HTERT RPE-1 (cell line): Measurements from ENCODE around the gene SGCD.

Experiments
- in situ Hi-C: fragments of 300-500 bp; cut with MboI; formaldehyde crosslinking; loops from 4 replicates; pipeline ENCODE4 v1.14.3; 2020; ENCODE audit warnings: low sequenced_read_pairs

Gene SGCD

DNA sequence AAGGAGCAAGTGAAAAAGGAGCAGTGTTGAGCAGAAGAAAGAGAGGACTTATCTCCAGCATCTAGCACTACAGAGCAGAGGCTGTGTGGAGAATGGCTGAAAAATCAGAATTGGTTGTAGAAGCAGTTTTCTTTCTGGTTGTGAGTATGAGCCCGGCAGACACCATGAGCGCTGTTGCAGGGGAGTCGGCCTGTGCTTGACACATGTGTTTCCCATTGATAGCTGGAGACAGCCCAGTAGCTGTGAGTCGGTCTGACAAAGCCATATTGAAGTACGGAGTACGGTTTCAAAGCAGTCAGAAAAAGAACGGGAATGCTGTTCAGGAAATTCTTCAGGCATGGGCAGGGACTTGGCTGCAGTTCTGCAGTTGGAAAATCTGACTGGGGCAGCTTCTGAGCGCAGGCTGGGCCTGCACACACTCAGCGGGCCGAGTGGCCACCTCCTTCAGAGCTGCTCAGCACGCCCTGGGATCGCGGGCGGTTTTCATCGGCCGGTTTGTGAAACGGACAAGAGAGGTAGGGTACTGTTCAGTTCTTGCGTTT, at the start of gene SGCD:
SGCD (plus strand) TSS at position 447 of the 542 bp plus-strand sequence.
- in situ Hi-C loops, result no loop called here

DNA sequence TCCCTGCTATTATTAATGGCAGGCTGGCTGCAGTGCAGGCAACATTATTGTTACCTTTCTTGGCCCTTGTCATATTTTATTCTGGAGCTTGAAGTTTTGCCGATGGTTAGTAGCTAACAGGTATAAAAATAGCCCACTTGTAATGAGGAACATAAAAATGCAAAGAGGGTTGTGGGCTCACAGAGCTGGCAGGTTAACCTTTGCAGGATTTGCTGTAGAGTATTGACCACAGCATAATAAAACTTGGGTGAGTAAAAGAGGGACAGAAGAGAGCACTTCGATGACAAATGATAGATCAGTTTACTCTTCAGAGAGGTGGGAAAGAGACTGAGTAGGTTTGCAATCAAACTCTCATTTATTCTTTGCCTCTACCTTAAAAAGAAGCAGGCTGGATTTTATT, 49.7 kb upstream of the SGCD start:
- in situ Hi-C loops, result no loop called here

DNA sequence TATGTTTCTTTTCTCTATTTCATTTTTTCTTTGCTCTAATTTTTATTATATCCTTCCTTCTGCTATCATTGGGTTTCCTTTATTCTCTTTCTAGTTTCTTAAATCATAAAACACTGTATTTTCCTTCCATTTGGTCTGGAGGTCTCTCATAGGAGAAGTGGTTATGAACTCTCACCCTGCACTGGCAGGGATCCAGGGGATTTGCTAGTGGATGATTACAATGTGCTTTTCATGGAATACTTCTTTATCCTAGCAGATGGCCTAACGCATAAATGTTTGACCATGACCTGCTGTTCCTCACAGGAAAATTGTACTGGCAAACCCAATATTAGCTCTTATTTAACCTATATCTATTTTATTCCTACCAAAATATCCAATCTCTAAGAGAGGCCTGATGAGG, 31.5 kb upstream of the SGCD start:
- in situ Hi-C loops, result no loop called here

DNA sequence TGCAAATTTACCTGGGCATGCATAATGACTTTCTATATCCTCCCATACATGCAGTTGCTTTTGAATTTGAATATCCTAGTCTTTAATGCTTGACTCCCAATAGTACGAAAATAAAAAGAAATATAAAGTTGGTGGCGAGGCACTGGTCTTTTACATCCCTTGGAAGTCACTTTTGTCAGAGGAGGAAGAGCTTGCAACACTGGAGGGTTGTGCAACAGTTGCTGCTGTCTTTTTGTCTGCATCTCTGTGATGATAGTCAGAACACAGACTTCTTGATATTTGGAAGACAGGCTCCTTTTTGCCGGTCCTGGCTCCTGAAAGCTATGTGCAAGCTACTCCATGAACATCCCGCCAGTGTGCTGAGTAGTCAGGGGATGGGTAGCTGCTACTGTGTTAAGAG, 16.8 kb upstream of the SGCD start:
- in situ Hi-C loops, result no loop called here

DNA sequence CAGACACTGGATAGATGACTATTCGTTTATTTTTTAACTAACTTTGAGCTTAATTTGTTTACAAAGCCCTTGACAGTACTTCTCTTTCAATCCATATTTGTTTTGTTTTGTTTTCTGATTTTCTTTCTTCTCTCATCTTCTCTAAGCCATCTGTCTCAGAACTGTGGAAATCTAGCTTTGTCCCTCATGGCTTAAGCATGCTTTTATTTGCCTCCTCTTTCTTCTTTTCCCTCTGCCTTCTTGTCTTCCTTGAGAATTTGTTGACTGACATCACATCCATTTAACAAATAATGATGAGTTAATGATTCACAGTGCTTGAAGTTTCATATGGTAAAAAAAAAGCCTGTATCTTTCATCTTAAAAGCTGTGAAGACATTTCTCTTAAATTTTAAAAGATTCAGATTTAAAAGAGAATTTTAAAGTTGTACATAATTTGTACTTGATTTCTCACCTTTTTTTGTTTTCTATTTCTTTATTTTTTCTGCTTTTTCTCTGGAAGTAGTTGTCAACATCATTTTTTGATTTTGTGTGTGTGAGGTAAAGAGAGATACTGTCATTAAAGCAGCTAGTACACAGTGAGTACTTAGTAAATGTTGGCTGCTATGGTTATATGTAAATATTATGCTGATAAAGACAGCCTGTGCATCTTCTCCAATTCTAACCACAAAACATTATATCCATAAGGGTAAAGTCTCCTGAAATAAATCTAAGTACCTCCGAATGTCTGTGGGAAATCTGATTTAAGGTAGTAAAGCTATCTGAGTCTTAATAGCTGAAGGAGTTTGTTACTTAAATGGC, 13.9 kb upstream of the SGCD start:
- in situ Hi-C loops, result no loop called here

DNA sequence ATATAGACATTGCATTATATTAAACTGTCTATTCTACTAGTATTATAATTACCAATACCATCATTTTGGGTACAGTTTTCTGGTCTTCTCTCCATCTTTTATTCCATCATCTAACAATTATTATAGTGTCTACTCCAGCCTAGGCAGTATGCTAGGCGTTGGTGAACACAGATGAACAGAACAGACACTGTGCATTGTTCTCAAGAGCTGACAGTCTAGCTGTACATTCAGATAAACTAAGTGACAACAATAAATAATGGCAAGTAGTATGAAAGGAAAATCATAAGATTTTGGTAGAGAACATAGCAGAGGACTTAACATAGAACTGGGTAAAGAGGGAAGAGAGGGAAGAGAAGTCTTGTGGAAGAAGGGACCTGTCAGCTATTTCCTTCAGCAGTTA, 12.5 kb upstream of the SGCD start:
- in situ Hi-C loops, result no loop called here

DNA sequence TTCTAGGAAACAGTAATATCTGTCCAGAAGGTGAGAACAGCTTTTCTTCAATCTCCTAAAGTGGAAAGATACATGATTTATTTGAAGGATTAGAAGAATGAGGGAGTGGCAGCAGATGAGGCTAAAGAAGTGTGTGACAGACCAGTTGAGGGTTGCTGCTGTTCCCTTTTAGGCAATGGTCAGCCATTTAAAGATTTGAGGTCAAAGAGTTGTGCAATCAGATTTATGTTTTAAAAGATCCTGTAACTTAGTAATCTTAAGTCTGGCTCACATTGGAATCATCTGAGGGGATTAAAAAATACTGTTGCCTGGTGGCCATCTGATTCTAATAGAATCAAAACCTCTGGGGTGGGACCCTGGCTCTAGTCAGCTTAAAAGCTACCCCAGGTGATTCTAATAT, 4.3 kb upstream of the SGCD start:
- in situ Hi-C loops, result no loop called here

DNA sequence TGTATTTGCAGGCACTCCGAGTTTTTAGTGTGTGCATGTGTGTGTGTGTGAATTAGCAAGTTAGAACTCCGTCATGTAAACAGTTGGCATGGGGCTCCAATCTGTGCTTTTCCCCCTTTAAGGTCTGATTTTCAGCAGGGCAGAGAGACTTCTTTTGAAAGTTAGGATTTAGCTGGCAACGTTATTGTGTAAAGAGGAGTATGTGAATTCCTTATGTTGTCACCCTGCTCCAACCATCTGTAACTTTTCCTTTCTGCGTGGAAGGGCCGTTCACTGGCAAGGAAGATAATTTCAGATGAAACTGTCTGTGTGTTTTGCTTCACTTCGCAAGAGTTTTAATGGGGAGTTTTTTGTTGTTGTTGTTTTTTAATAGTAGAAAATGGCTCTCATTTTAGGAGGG, 332 bp downstream of the SGCD start:
- in situ Hi-C loops, result no loop called here

DNA sequence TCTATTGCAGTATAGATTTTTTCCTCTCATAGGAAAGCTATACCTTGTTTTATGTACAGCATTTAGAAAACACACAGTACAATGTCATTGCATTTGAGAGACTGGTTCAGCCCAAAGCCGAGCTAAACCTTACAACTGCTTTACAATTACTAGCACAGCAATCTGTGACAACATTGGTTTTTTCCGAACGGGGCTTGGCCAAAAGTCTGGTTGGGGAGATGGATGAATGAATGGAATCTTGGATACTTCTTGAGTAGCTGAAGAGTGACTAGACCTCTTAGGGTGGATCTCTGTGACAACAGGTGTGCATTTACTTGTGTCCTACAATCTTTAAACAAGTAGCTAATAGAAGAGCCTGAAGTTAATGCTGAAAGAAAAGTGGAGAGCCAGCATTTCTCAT, 1.2 kb downstream of the SGCD start:
- in situ Hi-C loops, result no loop called here

DNA sequence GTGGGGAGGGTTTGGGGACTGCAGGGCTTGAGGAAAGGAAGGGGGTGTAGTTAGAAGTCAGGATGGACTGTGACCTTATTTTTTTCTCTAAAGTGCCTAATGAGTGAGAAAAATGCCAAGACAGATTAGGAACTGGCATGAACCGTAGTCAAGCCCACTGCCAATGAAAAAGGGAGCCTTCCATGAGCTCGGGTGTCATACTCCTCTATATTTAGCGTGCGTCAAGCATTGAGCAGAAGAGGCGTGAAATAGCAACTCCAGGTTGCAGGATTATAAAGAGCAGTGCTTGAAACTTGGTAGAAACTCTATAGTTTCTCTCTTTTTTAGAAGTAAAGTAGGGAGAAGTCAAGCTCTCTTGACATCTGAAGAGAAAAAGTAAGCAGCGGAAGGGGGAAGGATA, 1.8 kb downstream of the SGCD start:
- in situ Hi-C loops, result no loop called here

DNA sequence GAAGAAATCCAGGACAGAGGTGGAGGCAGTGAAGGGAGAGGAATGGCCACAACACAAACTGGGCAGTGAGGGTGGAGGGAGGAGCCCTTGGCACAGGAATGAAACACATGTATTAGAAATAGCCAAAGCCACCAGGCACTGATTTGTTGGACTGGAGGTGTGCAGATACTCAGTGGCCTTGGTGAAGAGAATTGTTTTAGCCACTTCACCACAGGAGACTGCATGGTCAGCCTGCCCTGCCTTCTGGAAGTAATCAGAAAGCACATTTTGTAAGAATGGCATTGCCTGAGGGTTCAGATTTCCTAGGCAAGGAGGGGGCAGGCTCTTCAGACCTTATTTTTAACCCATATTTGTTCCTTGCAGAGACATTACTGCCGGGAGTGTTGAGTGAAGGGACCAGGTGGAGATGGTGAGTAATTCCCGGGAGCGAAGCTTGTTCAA, 2.2 kb downstream of the SGCD start:
- in situ Hi-C loops, result no loop called here

DNA sequence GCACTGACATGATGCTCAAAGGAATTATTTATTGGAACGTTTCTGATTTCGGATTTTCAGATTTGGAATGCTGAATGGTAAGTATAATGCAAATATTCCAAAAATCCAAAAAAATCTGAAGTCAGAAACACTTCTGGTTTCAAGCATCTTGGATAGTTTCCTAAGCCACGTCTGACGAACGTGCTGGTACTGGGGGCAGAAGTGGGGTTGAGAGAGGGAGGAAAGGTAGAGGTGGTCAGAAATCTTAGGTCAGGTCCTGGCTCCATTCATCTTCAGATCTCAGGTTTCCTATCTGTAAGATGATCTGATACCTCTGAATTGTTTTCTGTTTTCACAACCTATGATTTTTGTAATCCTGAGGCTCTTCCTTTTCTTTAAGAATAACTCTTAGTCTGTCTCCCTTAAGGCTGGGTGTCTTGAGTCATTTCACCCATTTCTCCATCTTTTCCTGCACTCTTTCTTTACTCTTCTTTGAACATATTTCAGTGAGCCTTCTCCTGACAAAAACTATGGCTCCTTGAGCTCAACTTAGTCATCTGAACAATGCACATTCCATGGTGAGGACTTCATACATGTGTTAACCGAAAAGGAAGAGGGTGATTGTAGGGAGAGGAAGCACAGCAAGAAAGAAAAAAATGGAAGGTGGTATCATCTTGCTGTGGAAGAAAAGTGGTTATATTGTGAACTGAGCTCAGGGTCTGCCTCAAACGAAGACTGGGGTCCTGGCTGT, 3.3 kb downstream of the SGCD start:
- in situ Hi-C loops, result no loop called here

DNA sequence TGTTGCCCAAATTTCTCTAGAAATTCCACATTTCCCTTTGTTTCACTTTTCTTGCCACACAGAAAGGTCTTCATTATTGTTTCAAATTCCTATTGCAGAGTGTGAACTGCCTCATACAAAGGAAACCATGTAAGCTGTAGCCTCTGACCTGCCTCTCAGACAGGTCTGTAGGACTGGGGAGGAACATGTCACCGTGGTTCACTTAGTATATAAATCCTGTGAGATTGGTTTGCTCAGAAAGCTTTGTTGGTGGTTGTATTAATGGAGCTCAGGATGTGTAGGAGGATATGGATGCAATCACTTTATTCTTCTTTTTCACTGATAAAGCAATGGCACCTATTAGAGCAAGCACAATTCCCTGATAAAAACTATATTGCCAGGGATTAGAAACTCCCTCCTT, 4.2 kb downstream of the SGCD start:
- in situ Hi-C loops, result no loop called here

DNA sequence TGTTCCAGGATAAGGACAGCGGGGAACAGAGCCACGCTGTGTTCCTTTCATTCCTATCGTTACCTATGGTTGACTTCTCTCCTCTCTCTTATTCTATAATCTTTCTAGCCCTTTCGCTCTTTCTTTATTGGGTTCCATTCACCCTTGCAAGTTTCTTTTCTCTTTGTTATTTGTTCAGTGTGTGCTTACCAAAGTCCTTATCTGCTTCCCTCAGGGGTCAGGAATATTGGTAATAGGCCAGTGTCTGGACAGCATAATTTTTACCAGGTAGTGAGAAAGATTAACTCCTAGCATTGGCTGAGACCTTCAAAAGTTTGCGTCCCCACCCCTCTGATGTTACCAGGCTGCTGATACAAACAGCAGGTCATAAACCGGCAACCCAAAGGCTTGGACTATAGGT, 4.9 kb downstream of the SGCD start:
- in situ Hi-C loops, result no loop called here

DNA sequence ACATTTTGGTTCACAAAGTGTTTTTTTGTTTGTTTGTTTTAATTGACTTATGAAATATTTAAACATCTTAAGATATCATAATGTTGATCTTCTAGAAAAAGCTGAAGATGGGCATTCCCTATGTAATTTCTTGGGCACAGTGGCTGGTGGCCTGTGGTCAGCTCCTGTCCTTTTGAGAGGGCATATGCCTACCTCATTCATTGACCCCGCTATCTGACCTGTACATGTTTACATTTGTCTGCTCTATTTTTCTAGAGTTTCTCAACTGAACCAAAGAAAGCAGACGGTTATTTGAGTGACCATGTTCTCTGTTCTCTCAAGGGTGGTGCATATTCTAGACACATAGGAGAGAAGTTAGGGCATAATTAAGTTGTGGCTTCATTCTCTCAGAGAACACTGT, 5.3 kb downstream of the SGCD start:
- in situ Hi-C loops, result no loop called here

DNA sequence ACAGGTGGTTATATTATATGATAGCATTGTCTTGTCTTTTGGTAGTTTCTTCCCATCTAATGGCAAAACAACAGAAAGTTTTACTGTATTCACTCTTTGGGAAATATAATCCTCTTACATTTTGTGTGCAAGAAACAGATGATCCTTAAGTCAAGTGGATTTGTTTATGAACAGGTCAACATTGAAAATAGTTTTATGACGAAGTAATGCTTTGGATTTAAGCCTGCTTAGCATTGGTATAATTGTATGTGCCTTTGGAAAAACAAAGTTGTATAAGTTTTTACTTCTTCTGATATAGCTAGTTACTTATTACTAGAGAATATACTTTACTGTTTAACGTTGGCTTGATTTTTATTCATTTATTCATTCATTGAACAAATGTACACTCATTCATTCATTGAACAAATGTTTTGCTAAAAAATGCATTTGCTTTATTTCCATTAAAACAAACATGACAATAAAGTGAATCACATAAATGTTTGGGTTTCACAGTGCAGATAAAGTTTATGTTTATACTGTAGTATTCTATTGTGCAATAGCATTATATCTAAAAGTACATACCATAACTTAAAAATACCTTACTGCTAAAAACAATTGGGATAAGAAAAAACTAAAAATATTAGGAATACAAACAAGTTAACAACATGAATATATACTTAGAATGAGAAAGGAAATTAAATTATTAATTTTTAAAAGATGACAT, 12.3 kb downstream of the SGCD start:
- in situ Hi-C loops, result no loop called here

DNA sequence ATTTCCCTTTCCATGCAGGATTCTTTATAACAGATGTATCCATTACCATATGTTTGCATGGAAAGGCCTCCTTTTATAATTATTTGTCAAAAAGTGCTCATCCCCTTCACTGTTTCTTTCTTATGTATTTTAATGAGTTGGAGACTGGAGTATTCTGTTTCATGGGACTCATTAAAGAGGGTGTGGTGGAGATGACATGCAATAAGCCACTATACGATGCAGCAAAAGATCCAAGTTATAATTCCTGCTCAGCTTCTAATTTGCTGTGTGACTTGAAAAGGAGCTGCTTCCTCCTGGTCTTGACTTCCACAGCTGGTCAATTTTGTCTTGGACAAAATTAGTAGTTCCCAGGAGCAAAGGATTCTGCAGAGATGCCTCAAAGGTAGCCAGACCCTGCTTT, 13.9 kb downstream of the SGCD start:
- in situ Hi-C loops, result no loop called here

DNA sequence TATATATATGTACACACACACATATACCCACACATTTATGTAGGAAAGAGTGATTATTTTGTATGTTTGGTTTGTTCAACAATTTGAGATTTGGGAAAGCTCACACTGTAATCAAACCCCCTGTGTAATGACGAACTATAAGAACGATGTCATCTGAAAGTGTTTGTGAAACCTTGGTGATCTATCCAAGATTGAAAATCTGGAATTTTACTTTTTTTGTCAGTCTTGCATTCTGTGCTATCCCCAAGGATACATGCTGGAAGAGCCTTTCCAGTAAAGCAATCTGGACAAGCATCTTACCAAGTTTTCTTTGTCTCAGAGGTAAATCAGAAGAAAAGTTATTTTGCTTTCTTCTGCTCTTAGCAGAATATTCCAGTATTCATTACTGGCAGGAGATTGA, 23.3 kb downstream of the SGCD start:
- in situ Hi-C loops, result no loop called here

DNA sequence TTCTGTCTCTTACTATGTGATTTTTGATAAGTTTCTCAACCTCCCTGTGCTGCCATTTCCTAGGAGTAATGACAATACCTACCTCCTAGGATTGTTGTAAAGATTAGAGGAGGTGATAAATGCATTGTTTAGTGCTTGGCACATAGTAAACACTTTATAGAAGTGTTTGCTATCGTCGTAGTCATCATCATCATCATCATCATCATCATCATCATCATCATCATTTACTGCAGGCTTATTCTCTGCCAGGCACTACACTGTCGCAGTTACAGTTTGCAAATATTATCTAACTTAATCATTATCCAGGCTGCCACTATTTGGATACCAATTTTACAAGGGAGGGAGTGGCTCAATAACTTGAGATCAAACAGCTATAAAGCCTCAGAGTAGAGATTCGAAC, 24.5 kb downstream of the SGCD start:
- in situ Hi-C loops, result no loop called here

DNA sequence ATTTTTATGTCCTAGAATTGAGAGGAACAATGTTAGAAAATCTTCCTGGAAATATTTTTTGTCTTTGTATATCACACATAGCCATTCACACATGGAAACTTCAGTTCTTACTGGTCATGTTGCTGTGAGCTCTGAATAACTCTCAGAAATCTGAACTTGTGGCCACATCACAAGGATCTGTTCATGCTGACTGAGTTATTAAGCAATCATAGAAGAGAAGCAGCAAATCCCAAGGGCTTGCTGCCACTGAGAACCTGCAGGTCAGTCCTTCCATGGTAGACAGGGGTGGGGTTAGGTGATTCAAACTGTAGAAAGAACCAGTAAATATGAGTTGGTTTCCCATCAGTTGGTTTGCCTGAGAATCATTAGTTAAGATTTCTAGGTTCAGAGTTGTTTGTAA, 27.6 kb downstream of the SGCD start:
- in situ Hi-C loops, result no loop called here

DNA sequence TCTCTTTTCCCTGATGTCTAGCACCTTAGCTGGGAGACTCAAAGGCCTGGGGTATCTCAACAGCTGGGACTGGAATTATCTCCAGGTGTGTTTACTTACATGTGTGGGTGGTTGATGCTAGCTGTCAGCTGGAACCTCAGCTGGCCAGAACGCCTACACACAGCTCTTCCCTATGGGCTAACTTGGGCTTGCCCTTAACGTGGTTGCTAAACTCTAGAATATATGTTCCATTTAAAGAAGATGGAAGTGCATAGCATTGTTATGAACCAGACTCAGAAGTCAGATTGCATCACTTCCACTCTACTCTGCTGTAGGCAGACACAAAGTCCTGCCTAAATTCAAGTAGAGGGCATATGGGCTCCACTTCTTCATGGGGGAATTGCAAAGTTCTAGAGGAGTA, 29.3 kb downstream of the SGCD start:
- in situ Hi-C loops, result no loop called here

DNA sequence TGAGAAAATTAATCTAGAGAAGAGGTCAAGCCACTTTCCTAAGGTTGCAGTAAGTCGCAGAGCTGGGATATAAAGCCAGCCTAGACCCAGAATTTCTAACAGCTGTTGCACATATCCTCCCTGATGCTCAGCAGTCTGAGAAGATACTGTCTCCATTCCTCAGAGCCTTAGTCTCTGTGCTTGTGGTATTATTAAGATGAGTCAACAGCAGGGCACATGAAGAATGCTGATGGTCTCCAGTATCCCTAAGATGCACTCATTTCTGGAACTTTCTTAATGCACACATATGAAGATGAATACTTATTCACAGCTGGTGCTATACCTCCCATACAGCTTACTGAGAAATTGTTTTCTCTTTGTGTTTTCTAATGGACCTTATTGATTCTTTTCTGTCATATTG, 32.5 kb downstream of the SGCD start:
- in situ Hi-C loops, result no loop called here
